Hematopoietic multipotent progenitor cell treated with erythropoietin and hydrocortisone succinate and interleukin-3 and kit ligand, for 15 days (in vitro differentiated cells): ENCODE results near the gene TNFAIP8L1.

ENCODE experiments used
- DNase-seq: peaks from one replicate; pipeline ENCODE4 v3.0.0-alpha.2; 2015; ENCODE audit warnings: low spot score

Gene TNFAIP8L1

GRCh38 chr19:4704317-4704673 lies 65.0 kb downstream of the TNFAIP8L1 start:
- DNase-seq = no peak
